GM12874 (cell line): ENCODE results near the gene DEXI.

Source experiments
- CTCF ChIP-seq: IDR thresholded peaks from 2 replicates; pipeline ENCODE4 v1.5.1; 2011; ENCODE audit warnings: low read depth, mild to moderate bottlenecking, control low read depth, low read length, moderate library complexity; ENCODE audit not compliant: insufficient read depth

DEXI gene

GRCh38 chr16:10902999-10903398 lies 39.3 kb downstream of the DEXI start:
- no peak for TF ChIP-seq CTCF

GRCh38 chr16:10897134-10897533 lies 45.1 kb downstream of the DEXI start:
- no peak for TF ChIP-seq CTCF

GRCh38 chr16:10896723-10897122 lies 45.5 kb downstream of the DEXI start:
- no peak for TF ChIP-seq CTCF

- TF ChIP-seq CTCF, result no peak
These were observed 46.1 kb downstream of the DEXI start for GRCh38 chr16:10896165-10896564.

- no peak for TF ChIP-seq CTCF
These were observed 47.0 kb downstream of the DEXI start for GRCh38 chr16:10895053-10895946.

GRCh38 chr16:10892782-10893318 lies 49.4 kb downstream of the DEXI start:
- TF ChIP-seq CTCF, result no peak

- TF ChIP-seq CTCF, result no peak
These were observed 52.4 kb downstream of the DEXI start for GRCh38 chr16:10889855-10890254.
